Osteocyte (in vitro differentiated cells): ENCODE data around the gene WNT7B. TPM values are rescaled to one million over a fixed set of nuclear protein-coding genes. Genes with fewer than 3 reads are reported as not detected.

Source experiments
- DNase-seq: peaks from one replicate; pipeline ENCODE4 v3.0.0; 2021; ENCODE audit warnings: mixed read lengths; ENCODE audit not compliant: unreplicated experiment; ENCODE audit errors: extremely low spot score
- H3K27ac Mint-ChIP-seq: one replicate; pipeline ENCODE4 v1.8.0; 2021; ENCODE audit warnings: mild to moderate bottlenecking, mixed read lengths; ENCODE audit not compliant: unreplicated experiment
- H3K27me3 Mint-ChIP-seq: one replicate; pipeline ENCODE4 v1.8.0; 2021; ENCODE audit warnings: mixed read lengths; ENCODE audit not compliant: unreplicated experiment
- H3K36me3 Mint-ChIP-seq: one replicate; pipeline ENCODE4 v1.8.0; 2021; ENCODE audit warnings: mixed read lengths; ENCODE audit not compliant: unreplicated experiment
- H3K4me1 Mint-ChIP-seq: one replicate; pipeline ENCODE4 v1.8.0; 2021; ENCODE audit warnings: mixed read lengths; ENCODE audit not compliant: unreplicated experiment
- H3K4me3 Mint-ChIP-seq: one replicate; pipeline ENCODE4 v1.8.0; 2021; ENCODE audit warnings: mild to moderate bottlenecking, moderate library complexity, mixed read lengths; ENCODE audit not compliant: unreplicated experiment
- H3K9me3 Mint-ChIP-seq: one replicate; pipeline ENCODE4 v1.8.0; 2021; ENCODE audit warnings: mixed read lengths; ENCODE audit not compliant: unreplicated experiment
- CTCF ChIP-seq: fragments of 200-600 bp; sonication (generic); IDR thresholded peaks from 2 replicates; pipeline ENCODE4 v1.5.0; 2021; ENCODE audit warnings: antibody characterized with exemption, mild to moderate bottlenecking, moderate library complexity
- total RNA-seq: library from RNA; stranded (reverse); gene quantifications from 2 replicates; pipeline ENCODE4 v1.2.1, GENCODE V29; 2021

Gene WNT7B
- total RNA-seq, 1 donor from 2014 or later = 2.3 TPM

- no peak overlapping the region for H3K27ac Mint-ChIP-seq
- TF ChIP-seq CTCF = no peak
- no peaks in the 10 kb centered on the region for H3K36me3 Mint-ChIP-seq
Measured at GRCh38 chr22:45891021-45891421, 85.9 kb downstream of the WNT7B start.

GRCh38 chr22:45890351-45890635 is 86.7 kb downstream of the WNT7B start:
- no peaks in the 10 kb centered on the region for H3K27me3 Mint-ChIP-seq
- TF ChIP-seq CTCF = no peak
- no peaks in the 10 kb centered on the region for H3K9me3 Mint-ChIP-seq
- no peak for DNase-seq
- H3K36me3 Mint-ChIP-seq = no peaks in the 10 kb centered on the region
- H3K27ac Mint-ChIP-seq = no peak overlapping the region
- H3K4me3 Mint-ChIP-seq = no peak overlapping the region
- no peaks in the 10 kb centered on the region for H3K4me1 Mint-ChIP-seq

More at GRCh38 chr22:45891021-45891421, 85.9 kb downstream of the WNT7B start:
- H3K27me3 Mint-ChIP-seq = no peaks in the 10 kb centered on the region
- no peak overlapping the region for H3K4me3 Mint-ChIP-seq
- no peaks in the 10 kb centered on the region for H3K4me1 Mint-ChIP-seq
- no peaks in the 10 kb centered on the region for H3K9me3 Mint-ChIP-seq
- no peak for DNase-seq

- Mint-ChIP-seq H3K9me3 (no peaks in the 10 kb centered on the region), H3K36me3 (no peaks in the 10 kb centered on the region), H3K4me1 (no peaks in the 10 kb centered on the region), H3K27ac (no peak overlapping the region), H3K4me3 (no peak overlapping the region), H3K27me3 (no peaks in the 10 kb centered on the region)
- no peak for TF ChIP-seq CTCF
- DNase-seq = no peak
Measured at GRCh38 chr22:45889539-45890350, 87.2 kb downstream of the WNT7B start.

- H3K36me3 Mint-ChIP-seq = no peaks in the 10 kb centered on the region
- H3K4me1 Mint-ChIP-seq = no peaks in the 10 kb centered on the region
- H3K27me3 Mint-ChIP-seq = no peaks in the 10 kb centered on the region
- H3K4me3 Mint-ChIP-seq = no peak overlapping the region
- no peak for TF ChIP-seq CTCF
- H3K9me3 Mint-ChIP-seq = no peaks in the 10 kb centered on the region
- DNase-seq = no peak
- H3K27ac Mint-ChIP-seq = no peak overlapping the region
Measured at GRCh38 chr22:45889093-45889538, 87.8 kb downstream of the WNT7B start.

GRCh38 chr22:45888221-45889092 is 88.5 kb downstream of the WNT7B start:
- H3K4me3 Mint-ChIP-seq = no peak overlapping the region
- no peak overlapping the region for H3K27ac Mint-ChIP-seq
- no peaks in the 10 kb centered on the region for H3K4me1 Mint-ChIP-seq
- H3K36me3 Mint-ChIP-seq = no peaks in the 10 kb centered on the region
- no peaks in the 10 kb centered on the region for H3K27me3 Mint-ChIP-seq
- DNase-seq = no peak
- H3K9me3 Mint-ChIP-seq = no peaks in the 10 kb centered on the region
- TF ChIP-seq CTCF = no peak
